ENCODE results near the gene C19orf25.
A peak's percentile ranks its signal among the peaks of the same experiment; 100 is the strongest.

C19orf25 gene

DNA sequence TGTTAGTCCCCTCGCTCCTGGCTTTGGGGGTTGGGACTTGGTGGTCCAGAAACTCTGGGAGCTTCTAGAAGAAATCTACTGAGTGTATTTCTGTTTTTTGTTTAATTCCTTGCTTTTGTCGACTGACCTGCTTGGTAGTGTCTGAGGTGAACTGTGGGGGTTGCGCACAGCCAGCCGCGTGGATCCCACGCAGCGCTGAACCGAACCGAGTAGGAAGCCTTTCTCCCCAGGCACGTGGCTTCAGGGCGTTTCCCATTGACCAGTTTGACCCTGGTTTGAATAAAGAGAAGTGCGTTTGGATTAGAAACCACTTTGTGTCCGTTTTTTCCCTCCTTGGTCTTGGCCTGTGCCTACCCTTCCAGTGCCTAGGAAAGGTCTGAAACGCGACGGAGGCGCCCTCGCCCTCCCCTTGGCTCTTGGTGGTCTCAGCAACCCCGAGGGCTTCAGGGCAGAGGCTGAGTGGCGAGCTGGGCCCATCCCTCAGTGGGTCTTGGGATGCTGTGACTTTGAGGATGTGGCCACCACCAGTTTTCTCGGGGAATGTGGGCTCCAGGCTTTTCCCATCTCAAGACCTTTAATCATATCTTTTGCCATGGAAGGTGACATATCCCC lies 43.5 kb downstream of the C19orf25 start:
- H3K4me1 ChIP-seq (ENCODE audit: control extremely low read depth in 1 of 4, control insufficient read depth in 4 of 4, insufficient read depth in 4 of 4, low read length in 3 of 4): peaks cover 0 to 15% (median 13%) of the 10 kb centered on the region in 4 experiments
- no peaks in the 10 kb centered on the region for H3K9me3 ChIP-seq (ENCODE audit: control extremely low read depth in 1 of 5, control insufficient read depth in 4 of 5, insufficient read depth in 2 of 5, low read depth in 1 of 5, low read length in 4 of 5)
- POLR2A ChIA-PET: no interaction called here
- no peaks in the 10 kb centered on the region for H3K27me3 ChIP-seq (replicated peaks in 2 of 5; ENCODE audit: control insufficient read depth in 4 of 5, insufficient read depth in 5 of 5, low read length in 4 of 5)
- H3K36me3 ChIP-seq (ENCODE audit: control insufficient read depth in 4 of 4, insufficient read depth in 4 of 4, low read length in 3 of 4): peaks cover 3 to 55% (median 43%) of the 10 kb centered on the region in 4 experiments
- WGBS (ENCODE audit: insufficient coverage): 92% methylated on average over 19 of the region's 21 CpGs
- CTCF ChIA-PET: no interaction called here
- no peak overlapping the region for H3K27ac ChIP-seq (ENCODE audit: insufficient read depth in 1 of 2, low read depth in 1 of 2, low read length in 2 of 2, poor library complexity in 1 of 2, severe bottlenecking in 2 of 2)
- DNase-seq: no peak
- no peak overlapping the region for H3K4me3 ChIP-seq (ENCODE audit: control insufficient read depth in 1 of 7, extremely low read depth in 1 of 7, insufficient read depth in 4 of 7, low read depth in 2 of 7, low read length in 6 of 7)

DNA sequence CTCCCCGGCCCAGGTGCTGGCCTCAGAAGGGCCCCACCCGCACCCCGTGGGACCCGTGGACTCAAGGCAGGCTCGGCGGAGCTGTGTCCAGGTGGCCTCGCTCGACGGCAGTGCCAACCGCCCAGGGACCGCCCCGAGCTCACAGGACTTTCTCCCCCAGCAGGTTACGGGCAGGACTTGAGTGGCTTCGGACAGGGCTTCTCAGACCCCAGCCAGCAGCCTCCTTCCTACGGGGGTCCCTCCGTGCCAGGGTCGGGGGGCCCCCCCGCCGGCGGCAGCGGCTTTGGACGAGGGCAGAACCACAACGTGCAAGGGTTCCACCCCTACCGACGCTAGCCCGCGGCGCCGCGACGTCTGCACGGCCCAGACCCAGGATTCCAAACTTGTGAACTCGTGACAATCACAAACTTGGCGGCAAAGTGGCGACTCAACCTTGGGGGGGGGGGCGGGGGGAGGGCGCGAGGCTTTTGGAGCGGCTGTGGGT lies 44.4 kb downstream of the C19orf25 start:
- WGBS (ENCODE audit: insufficient coverage): 97% methylated on average over 24 of the region's 39 CpGs
- POLR2A ChIA-PET: no interaction called here

GRCh38 chr19:1434040-1434366 lies 45.0 kb downstream of the C19orf25 start:
- ChIA-PET CTCF (interaction anchor here (1.9 kb wide), 1 partner anchor 17 kb away, joined by 6 read pairs; no protein-coding TSS in a partner anchor), POLR2A (no interaction called here)
- no peaks in the 10 kb centered on the region for H3K9me3 ChIP-seq (ENCODE audit: control extremely low read depth in 1 of 5, control insufficient read depth in 4 of 5, insufficient read depth in 2 of 5, low read depth in 1 of 5, low read length in 4 of 5)
- H3K4me3 ChIP-seq (ENCODE audit: control insufficient read depth in 1 of 7, extremely low read depth in 1 of 7, insufficient read depth in 4 of 7, low read depth in 2 of 7, low read length in 6 of 7): no peak overlapping the region
- DNase-seq: no peak
- no peaks in the 10 kb centered on the region for H3K27me3 ChIP-seq (replicated peaks in 2 of 5; ENCODE audit: control insufficient read depth in 4 of 5, insufficient read depth in 5 of 5, low read length in 4 of 5)
- H3K27ac ChIP-seq (ENCODE audit: insufficient read depth in 1 of 2, low read depth in 1 of 2, low read length in 2 of 2, poor library complexity in 1 of 2, severe bottlenecking in 2 of 2): no peak overlapping the region
- H3K36me3 ChIP-seq (ENCODE audit: control insufficient read depth in 4 of 4, insufficient read depth in 4 of 4, low read length in 3 of 4): peaks cover 2 to 58% (median 50%) of the 10 kb centered on the region in 4 experiments
- peaks cover 0 to 7% (median 3%) of the 10 kb centered on the region in 4 experiments for H3K4me1 ChIP-seq (ENCODE audit: control extremely low read depth in 1 of 4, control insufficient read depth in 4 of 4, insufficient read depth in 4 of 4, low read length in 3 of 4)
- WGBS (ENCODE audit: insufficient coverage): 96% methylated on average over 17 of the region's 17 CpGs

More for the DNA sequence above, 44.4 kb downstream of the C19orf25 start:
- peak in 1 of 3 donors; percentile 24 for DNase-seq
- no peaks in the 10 kb centered on the region for H3K9me3 ChIP-seq (ENCODE audit: control extremely low read depth in 1 of 5, control insufficient read depth in 4 of 5, insufficient read depth in 2 of 5, low read depth in 1 of 5, low read length in 4 of 5)
- no peak overlapping the region for H3K27ac ChIP-seq (ENCODE audit: insufficient read depth in 1 of 2, low read depth in 1 of 2, low read length in 2 of 2, poor library complexity in 1 of 2, severe bottlenecking in 2 of 2)
- H3K4me3 ChIP-seq (ENCODE audit: control insufficient read depth in 1 of 7, extremely low read depth in 1 of 7, insufficient read depth in 4 of 7, low read depth in 2 of 7, low read length in 6 of 7): no peak overlapping the region
- peaks cover 2 to 54% (median 47%) of the 10 kb centered on the region in 4 experiments for H3K36me3 ChIP-seq (ENCODE audit: control insufficient read depth in 4 of 4, insufficient read depth in 4 of 4, low read length in 3 of 4)
- CTCF ChIA-PET: interaction anchor here (1.9 kb wide), 1 partner anchor 18 kb away, joined by 6 read pairs; no protein-coding TSS in a partner anchor
- peaks cover 0 to 12% (median 8%) of the 10 kb centered on the region in 4 experiments for H3K4me1 ChIP-seq (ENCODE audit: control extremely low read depth in 1 of 4, control insufficient read depth in 4 of 4, insufficient read depth in 4 of 4, low read length in 3 of 4)
- H3K27me3 ChIP-seq (replicated peaks in 2 of 5; ENCODE audit: control insufficient read depth in 4 of 5, insufficient read depth in 5 of 5, low read length in 4 of 5): no peaks in the 10 kb centered on the region

- no peak overlapping the region for H3K4me3 ChIP-seq (ENCODE audit: control insufficient read depth in 1 of 7, extremely low read depth in 1 of 7, insufficient read depth in 4 of 7, low read depth in 2 of 7, low read length in 6 of 7)
- peaks cover 0 to 5% (median 3%) of the 10 kb centered on the region in 4 experiments for H3K4me1 ChIP-seq (ENCODE audit: control extremely low read depth in 1 of 4, control insufficient read depth in 4 of 4, insufficient read depth in 4 of 4, low read length in 3 of 4)
- peaks cover 2 to 64% (median 55%) of the 10 kb centered on the region in 4 experiments for H3K36me3 ChIP-seq (ENCODE audit: control insufficient read depth in 4 of 4, insufficient read depth in 4 of 4, low read length in 3 of 4)
- ChIA-PET CTCF (interaction anchor here (1.9 kb wide), 1 partner anchor 17 kb away, joined by 6 read pairs; no protein-coding TSS in a partner anchor), POLR2A (interaction anchor here (0.6 kb wide), 1 partner anchor 496 kb away, joined by 4 read pairs; no protein-coding TSS in a partner anchor)
- H3K9me3 ChIP-seq (ENCODE audit: control extremely low read depth in 1 of 5, control insufficient read depth in 4 of 5, insufficient read depth in 2 of 5, low read depth in 1 of 5, low read length in 4 of 5): no peaks in the 10 kb centered on the region
- no peak for DNase-seq
- H3K27ac ChIP-seq (ENCODE audit: insufficient read depth in 1 of 2, low read depth in 1 of 2, low read length in 2 of 2, poor library complexity in 1 of 2, severe bottlenecking in 2 of 2): no peak overlapping the region
- 96% methylated on average over 46 of the region's 47 CpGs for WGBS (ENCODE audit: insufficient coverage)
- no peaks in the 10 kb centered on the region for H3K27me3 ChIP-seq (replicated peaks in 2 of 5; ENCODE audit: control insufficient read depth in 4 of 5, insufficient read depth in 5 of 5, low read length in 4 of 5)
These were observed 45.6 kb downstream of the C19orf25 start for GRCh38 chr19:1433119-1434039.

GRCh38 chr19:1432507-1432887 lies 46.5 kb downstream of the C19orf25 start:
- Histone ChIP-seq H3K9me3 (ENCODE audit: control extremely low read depth in 1 of 5, control insufficient read depth in 4 of 5, insufficient read depth in 2 of 5, low read depth in 1 of 5, low read length in 4 of 5) (no peaks in the 10 kb centered on the region), H3K36me3 (ENCODE audit: control insufficient read depth in 4 of 4, insufficient read depth in 4 of 4, low read length in 3 of 4) (peaks cover 2 to 73% (median 61%) of the 10 kb centered on the region in 4 experiments), H3K4me3 (ENCODE audit: control insufficient read depth in 1 of 7, extremely low read depth in 1 of 7, insufficient read depth in 4 of 7, low read depth in 2 of 7, low read length in 6 of 7) (no peak overlapping the region), H3K27me3 (replicated peaks in 2 of 5; ENCODE audit: control insufficient read depth in 4 of 5, insufficient read depth in 5 of 5, low read length in 4 of 5) (no peaks in the 10 kb centered on the region), H3K27ac (ENCODE audit: insufficient read depth in 1 of 2, low read depth in 1 of 2, low read length in 2 of 2, poor library complexity in 1 of 2, severe bottlenecking in 2 of 2) (no peak overlapping the region), H3K4me1 (ENCODE audit: control extremely low read depth in 1 of 4, control insufficient read depth in 4 of 4, insufficient read depth in 4 of 4, low read length in 3 of 4) (no peaks in the 10 kb centered on the region)
- CTCF ChIA-PET: interaction anchor here (0.9 to 1.9 kb wide), 2 partner anchors 8 to 16 kb away, joined by 3 to 6 read pairs; no protein-coding TSS in a partner anchor
- 95% methylated on average over 10 of the region's 16 CpGs for WGBS (ENCODE audit: insufficient coverage)
- POLR2A ChIA-PET: interaction anchor here (0.6 kb wide), 1 partner anchor 497 kb away, joined by 4 read pairs; no protein-coding TSS in a partner anchor
- DNase-seq: no peak

DNA sequence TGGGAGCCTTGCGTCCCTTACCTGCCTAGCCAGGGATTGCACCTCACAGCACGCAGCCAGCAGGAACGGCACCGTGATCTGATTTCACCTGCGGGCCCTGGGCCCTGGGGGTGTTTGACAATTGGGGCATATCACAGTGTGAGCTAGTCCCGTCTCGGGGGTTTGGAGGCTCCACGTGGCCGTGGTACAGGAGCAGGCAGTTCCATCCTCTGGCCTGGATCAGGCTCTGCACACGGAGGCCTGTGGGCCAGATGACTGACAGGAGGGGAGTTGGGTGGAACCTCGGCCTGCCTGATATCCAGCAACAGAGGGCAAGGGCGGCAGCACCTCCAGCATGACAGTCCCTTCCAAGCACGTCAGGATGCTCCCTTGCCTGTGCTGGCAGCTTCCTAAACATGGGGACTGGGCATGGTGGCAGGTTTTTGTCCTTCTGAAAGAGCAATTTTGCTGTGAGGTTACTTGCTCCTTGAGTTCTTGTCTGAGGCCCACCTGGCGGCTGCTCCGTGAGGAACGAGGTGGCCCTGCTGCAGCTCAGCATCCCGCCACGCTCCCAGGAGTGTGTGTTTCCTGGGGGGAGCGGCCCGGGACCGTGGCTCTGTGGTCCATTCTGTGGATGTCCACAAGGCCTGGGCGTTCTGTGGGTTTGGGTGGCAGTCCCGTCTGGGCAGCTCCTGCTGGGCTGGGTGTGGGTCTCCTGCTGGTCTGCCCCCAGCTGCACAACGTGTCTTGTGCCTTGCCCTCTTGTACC lies 47.1 kb downstream of the C19orf25 start:
- H3K4me1 ChIP-seq (ENCODE audit: control extremely low read depth in 1 of 4, control insufficient read depth in 4 of 4, insufficient read depth in 4 of 4, low read length in 3 of 4): no peaks in the 10 kb centered on the region
- no peaks in the 10 kb centered on the region for H3K9me3 ChIP-seq (ENCODE audit: control extremely low read depth in 1 of 5, control insufficient read depth in 4 of 5, insufficient read depth in 2 of 5, low read depth in 1 of 5, low read length in 4 of 5)
- H3K27me3 ChIP-seq (replicated peaks in 2 of 5; ENCODE audit: control insufficient read depth in 4 of 5, insufficient read depth in 5 of 5, low read length in 4 of 5): no peaks in the 10 kb centered on the region
- WGBS (ENCODE audit: insufficient coverage): 89% methylated on average over 22 of the region's 24 CpGs
- no peak overlapping the region for H3K27ac ChIP-seq (ENCODE audit: insufficient read depth in 1 of 2, low read depth in 1 of 2, low read length in 2 of 2, poor library complexity in 1 of 2, severe bottlenecking in 2 of 2)
- ChIA-PET POLR2A (no interaction called here), CTCF (interaction anchor here (0.9 to 1.2 kb wide), 2 partner anchors 9 to 15 kb away, joined by 3 to 5 read pairs; no protein-coding TSS in a partner anchor)
- no peak overlapping the region for H3K4me3 ChIP-seq (ENCODE audit: control insufficient read depth in 1 of 7, extremely low read depth in 1 of 7, insufficient read depth in 4 of 7, low read depth in 2 of 7, low read length in 6 of 7)
- no peak for DNase-seq
- peaks cover 2 to 79% (median 64%) of the 10 kb centered on the region in 4 experiments for H3K36me3 ChIP-seq (ENCODE audit: control insufficient read depth in 4 of 4, insufficient read depth in 4 of 4, low read length in 3 of 4)
